B cell (primary cell): ENCODE results near the gene RPL13A. TPM values are rescaled to one million over a fixed set of nuclear protein-coding genes. Genes with fewer than 3 reads are reported as not detected.

Source experiments
- ATAC-seq: fragments of 200-7000 bp; cut with Tn5 transposase; one replicate; pipeline ENCODE4 v1.10.0; 2021; ENCODE audit warnings: low read depth, mild to moderate bottlenecking, moderate number of reproducible peaks, moderate library complexity
- CTCF ChIA-PET: fragments of 350-600 bp; sonication (Branson Sonifier 250); formaldehyde crosslinking; loops from one replicate; lab custom pipeline; 2021; ENCODE audit warnings: antibody characterized with exemption, inconsistent platforms; lab: Charles Lee
- POLR2A ChIA-PET: fragments of 350-600 bp; sonication (Branson Sonifier 250); formaldehyde crosslinking; loops from one replicate; lab custom pipeline; 2021; ENCODE audit warnings: antibody characterized with exemption; lab: Charles Lee
- DNase-seq: peaks from one replicate; pipeline ENCODE4 v3.0.0; 2013
- H2AFZ ChIP-seq: 2 replicates; pipeline ENCODE4 v1.6.1; 2012; ENCODE audit warnings: mild to moderate bottlenecking, low read depth, low read length; ENCODE audit not compliant: insufficient read depth, poor library complexity, severe bottlenecking
- H3K27ac ChIP-seq, 2 donors: 1 replicate in 1 of 2; 2 replicates in 1 of 2; pipeline ENCODE4 v1.5.1; 2012 to 2013; ENCODE audit warnings: low read length in 2 of 2, mild to moderate bottlenecking in 2 of 2, moderate library complexity in 1 of 2
- H3K27me3 ChIP-seq, 4 experiments: fragments of 200-600 bp in 1 of 4; sonication (generic) in 1 of 4; replicated peaks in 1 of 4; 1 replicate in 2 of 4; 2 replicates in 2 of 4; pipeline versions ENCODE4 v1.6.1 to v1.7.0; 2013 to 2016; ENCODE audit warnings: low read length in 3 of 4, mild to moderate bottlenecking in 2 of 4, mixed read lengths in 1 of 4, moderate library complexity in 1 of 4; ENCODE audit not compliant: insufficient read depth in 4 of 4, control insufficient read depth in 3 of 4; ENCODE audit errors: control extremely low read depth in 1 of 4
- H3K36me3 ChIP-seq, 2 experiments: replicated peaks in 1 of 2; 1 replicate in 1 of 2; 2 replicates in 1 of 2; pipeline versions ENCODE4 v1.6.1 to v1.7.1; 2013; ENCODE audit warnings: low read length in 1 of 2; ENCODE audit not compliant: insufficient read depth in 2 of 2, control insufficient read depth in 1 of 2; ENCODE audit errors: control extremely low read depth in 1 of 2, extremely low read depth in 1 of 2
- H3K4me1 ChIP-seq, 2 donors: fragments of 200-600 bp in 1 of 2; sonication (generic) in 1 of 2; 1 replicate in 1 of 2; 2 replicates in 1 of 2; pipeline versions ENCODE4 v1.5.1 to v1.6.1; 2013 to 2017; ENCODE audit warnings: low read length in 2 of 2; ENCODE audit not compliant: control insufficient read depth in 2 of 2, insufficient read depth in 2 of 2
- H3K4me2 ChIP-seq: replicated peaks from 2 replicates; pipeline ENCODE3; 2012; ENCODE audit warnings: mild to moderate bottlenecking, low read depth, low read length; ENCODE audit not compliant: poor library complexity, severe bottlenecking
- H3K4me3 ChIP-seq, 5 experiments: fragments of 200-600 bp in 1 of 5; sonication (generic) in 1 of 5; 1 replicate in 3 of 5; 2 replicates in 2 of 5; pipeline versions ENCODE4 v1.5.1 to v1.7.0; 2011 to 2016; ENCODE audit warnings: low read length in 4 of 5, mild to moderate bottlenecking in 4 of 5, low read depth in 2 of 5, control low read depth in 1 of 5, moderate library complexity in 1 of 5; ENCODE audit not compliant: insufficient read depth in 1 of 5; ENCODE audit errors: control extremely low read depth in 1 of 5, extremely low read depth in 1 of 5
- H3K79me2 ChIP-seq: fragments of 200-600 bp; sonication (generic); one replicate; pipeline ENCODE4 v1.6.0; 2016; ENCODE audit warnings: low read length; ENCODE audit not compliant: control insufficient read depth, insufficient read depth
- H3K9ac ChIP-seq: fragments of 200-600 bp; sonication (generic); 2 replicates; pipeline ENCODE4 v1.6.1; 2017; ENCODE audit warnings: mild to moderate bottlenecking, low read length, moderate library complexity
- H3K9me3 ChIP-seq, 3 donors: one replicate each; pipeline versions ENCODE4 v1.6.1 to v1.7.1; 2013; ENCODE audit warnings: low read length in 2 of 3; ENCODE audit not compliant: control insufficient read depth in 2 of 3, insufficient read depth in 1 of 3; ENCODE audit errors: control extremely low read depth in 1 of 3
- H4K20me1 ChIP-seq: 2 replicates; pipeline ENCODE4 v1.6.0; 2012; ENCODE audit warnings: mild to moderate bottlenecking, low read length; ENCODE audit not compliant: insufficient read depth, control insufficient read depth, poor library complexity, severe bottlenecking
- H3K27ac Mint-ChIP-seq: one replicate; pipeline ENCODE4 v1.8.0; 2021; ENCODE audit warnings: mixed read lengths
- H3K27me3 Mint-ChIP-seq: one replicate; pipeline ENCODE4 v1.8.0; 2021; ENCODE audit warnings: mixed read lengths
- H3K4me1 Mint-ChIP-seq: one replicate; pipeline ENCODE4 v1.8.0; 2021; ENCODE audit warnings: mixed read lengths
- H3K4me3 Mint-ChIP-seq: one replicate; pipeline ENCODE4 v1.8.0; 2021; ENCODE audit warnings: mixed read lengths
- H3K9me3 Mint-ChIP-seq: one replicate; pipeline ENCODE4 v1.8.0; 2022; ENCODE audit warnings: mixed read lengths; ENCODE audit not compliant: insufficient read depth
- CTCF ChIP-seq: fragments of 200-600 bp; IDR thresholded peaks from one replicate; pipeline ENCODE4 v1.8.0; 2022; ENCODE audit warnings: antibody characterized with exemption, mild to moderate bottlenecking
- EZH2 ChIP-seq: IDR thresholded peaks from 2 replicates; pipeline ENCODE4 v1.6.1; 2012; ENCODE audit warnings: borderline replicate concordance, low read depth, mild to moderate bottlenecking, moderate library complexity, low read length; ENCODE audit not compliant: insufficient read depth, poor library complexity, severe bottlenecking
- WGBS: methylation state at CpG from one replicate; pipeline ENCODE4 v1.1.5; 2013; ENCODE audit warnings: missing lambda C conversion rate; ENCODE audit not compliant: insufficient coverage; 5-methylcytosine and 5-hydroxymethylcytosine counted together
- intact Hi-C: fragments of 100-400 bp; cut with micrococcal nuclease; formaldehyde crosslinking; loops from one replicate; pipeline ENCODE4 v1.10.0; 2022
- polyA plus RNA-seq: library from polyadenylated mRNA; depleted of rRNA; stranded (reverse); fragments of >200 nt; gene quantifications from 2 replicates; pipeline ENCODE4 v1.2.3, GENCODE V29; 2012
- total RNA-seq, 2 donors: library from RNA; stranded (reverse); fragments of 120-200 nt in 1 of 2; gene quantifications; 1 replicate in 1 of 2; 2 replicates in 1 of 2; pipeline versions ENCODE4 v1.2.3 to v1.2.4, GENCODE V29; 2013 to 2022

Gene RPL13A
- total and polyA plus RNA-seq, 2 donors (not counting 1 experiment from before 2014, with no cell fraction given): 5,457 to 6,298 TPM

DNA sequence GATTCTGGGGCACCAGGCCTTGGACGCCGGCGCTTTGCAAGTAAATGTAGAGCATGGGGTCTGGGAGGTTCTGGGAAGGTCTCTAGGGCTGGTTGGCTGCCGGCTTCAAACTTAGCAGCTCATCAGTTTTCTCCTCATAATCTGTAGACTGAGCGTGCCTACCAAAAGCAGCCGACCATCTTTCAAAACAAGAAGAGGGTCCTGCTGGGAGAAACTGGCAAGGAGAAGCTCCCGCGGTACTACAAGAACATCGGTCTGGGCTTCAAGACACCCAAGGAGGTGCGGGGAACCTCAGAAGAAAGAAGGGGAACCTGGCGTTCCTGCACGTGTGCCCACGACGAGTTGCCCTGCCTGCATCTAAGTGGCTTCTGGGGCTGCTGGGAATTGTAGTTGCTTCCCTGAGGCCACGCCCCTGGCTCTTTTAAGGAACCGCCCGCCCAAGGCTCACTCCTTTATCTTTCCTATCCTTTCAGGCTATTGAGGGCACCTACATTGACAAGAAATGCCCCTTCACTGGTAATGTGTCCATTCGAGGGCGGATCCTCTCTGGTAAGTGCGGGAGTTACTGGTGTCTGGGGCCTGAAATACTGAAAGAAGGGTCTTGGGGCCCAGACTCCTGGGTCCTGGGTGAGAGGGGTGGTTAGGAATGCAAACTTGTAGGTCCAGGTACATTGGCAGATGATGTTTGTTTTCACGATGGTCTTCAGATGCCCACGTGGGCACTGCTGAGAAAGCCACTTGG, 9.8 kb downstream of the RPL13A start:
- no peaks in the 10 kb centered on the region for H3K27me3 ChIP-seq
- Mint-ChIP-seq H3K9me3 (no peaks in the 10 kb centered on the region), H3K27ac (peak overlapping the region; percentile 99), H3K27me3 (no peaks in the 10 kb centered on the region), H3K4me1 (peaks cover 71% of the 10 kb centered on the region), H3K4me3 (peak overlapping the region; percentile 98)
- WGBS: 22% methylated on average over 21 of the region's 22 CpGs
- peaks cover 42% of the 10 kb centered on the region for H3K79me2 ChIP-seq
- H3K9ac ChIP-seq: peak overlapping the region; percentile 98
- no peak for TF ChIP-seq CTCF
- no peak for TF ChIP-seq EZH2
- CTCF ChIA-PET: no interaction called here
- peak overlapping the region; percentile 74 to 99 (median 98) for H3K4me3 ChIP-seq
- intact Hi-C loops: loop anchor here (2.0 to 5.0 kb wide), 3 partner anchors 54 to 372 kb away; partner anchors contain the start of gene AP2A1
- POLR2A ChIA-PET: interaction anchor here (0.6 to 1.9 kb wide), 3 partner anchors 8 to 45 kb away, joined by 4 to 13 read pairs (median 5); partner anchors contain the start of genes PIH1D1 and RCN3
- peaks cover 0 to 5% (median 0%) of the 10 kb centered on the region in 3 donors for H3K9me3 ChIP-seq
- peaks cover 35% of the 10 kb centered on the region for H4K20me1 ChIP-seq
- H3K4me1 ChIP-seq: peaks cover 32 to 61% of the 10 kb centered on the region in 2 donors
- H3K4me2 ChIP-seq: peak overlapping the region; percentile 81
- peak; percentile 92 for DNase-seq
- H3K36me3 ChIP-seq: peaks cover 7 to 41% of the 10 kb centered on the region in 2 experiments
- peak; percentile 9 for ATAC-seq
- H2AFZ ChIP-seq: no peak overlapping the region
- peak overlapping the region; percentile 97 to 99 for H3K27ac ChIP-seq

GRCh38 chr19:49497789-49498103, 10.3 kb downstream of the RPL13A start:
- Histone ChIP-seq H3K9me3 (peaks cover 0 to 5% (median 0%) of the 10 kb centered on the region in 3 donors), H3K9ac (peak overlapping the region; percentile 98), H2AFZ (no peak overlapping the region), H3K27me3 (no peaks in the 10 kb centered on the region), H3K4me3 (peak overlapping the region; percentile 74 to 99 (median 98)), H3K4me2 (peak overlapping the region; percentile 81), H3K4me1 (peaks cover 37 to 67% of the 10 kb centered on the region in 2 donors), H4K20me1 (peaks cover 35% of the 10 kb centered on the region), H3K79me2 (peaks cover 42% of the 10 kb centered on the region), H3K27ac (peak overlapping the region; percentile 97 to 99), H3K36me3 (peaks cover 7 to 35% of the 10 kb centered on the region in 2 experiments)
- intact Hi-C loops: loop anchor here (2.0 to 5.0 kb wide), 3 partner anchors 55 to 371 kb away; partner anchors contain the start of gene AP2A1
- WGBS: 84% methylated on average over 11 of the region's 12 CpGs
- Mint-ChIP-seq H3K4me3 (peak overlapping the region; percentile 98), H3K4me1 (peaks cover 71% of the 10 kb centered on the region), H3K27ac (peak overlapping the region; percentile 99), H3K27me3 (no peaks in the 10 kb centered on the region), H3K9me3 (no peaks in the 10 kb centered on the region)
- ATAC-seq (no peak), DNase-seq (no peak)
- CTCF ChIA-PET: no interaction called here
- TF ChIP-seq CTCF: no peak
- TF ChIP-seq EZH2: no peak
- POLR2A ChIA-PET: no interaction called here
